Measurements from ENCODE around the gene MOCS1. TPM values are rescaled to one million over a fixed set of nuclear protein-coding genes. Genes with fewer than 3 reads are reported as not detected.

The MOCS1 gene
- total and polyA plus RNA-seq, 2 experiments from 2014 or later = 17.2 to 28.1 TPM

GRCh38 chr6:39909701-39910100 is 24.6 kb downstream of the MOCS1 start (continued):
- TF ChIP-seq ZNF462 (CRISPR knock-in tag; IDR thresholded peaks at IDR 0.05) = no peak

- no peak overlapping the region for H2AFZ ChIP-seq
- TF ChIP-seq STAT1 (IDR thresholded peaks at IDR 0.05; ENCODE audit: unreplicated experiment) = no peak
- TF ChIP-seq ZNF331 (CRISPR knock-in tag; IDR thresholded peaks at IDR 0.05; ENCODE audit: low read depth) = no peak
- Mint-ChIP-seq H3K4me3 (no peak overlapping the region), H3K27me3 (ENCODE audit: insufficient read depth, low read depth, poor library complexity) (peaks cover 2% of the 10 kb centered on the region), H3K9me3 (no peaks in the 10 kb centered on the region), H3K36me3 (ENCODE audit: low read depth) (peaks cover 26% of the 10 kb centered on the region), H3K27ac (no peak overlapping the region), H3K4me1 (0 out of 3 replicates have a peak, but pooled peaks cover 3% of the 10 kb centered on the region)
- no peaks in the 10 kb centered on the region for H3F3A ChIP-seq (replicated peaks; ENCODE audit: low read depth)
- H3K9me2 ChIP-seq (ENCODE audit: insufficient read depth) = no peaks in the 10 kb centered on the region
- H3K4me3 ChIP-seq = no peak overlapping the region
- no peak for DNase-seq (ENCODE audit: low spot score)
- no peaks in the 10 kb centered on the region for H3K79me2 ChIP-seq (replicated peaks; ENCODE audit: insufficient read depth)
- H4K20me1 ChIP-seq (replicated peaks; ENCODE audit: insufficient read depth) = no peaks in the 10 kb centered on the region
- ATAC-seq = no peak
- no peaks in the 10 kb centered on the region for H3K4me1 ChIP-seq (ENCODE audit: insufficient read depth)
- no peak overlapping the region for H3K27ac ChIP-seq (ENCODE audit: low read depth)
- H3K27me3 ChIP-seq (ENCODE audit: insufficient read depth) = no peaks in the 10 kb centered on the region
- no peaks in the 10 kb centered on the region for H3K36me3 ChIP-seq (ENCODE audit: insufficient read depth)
- no peak overlapping the region for H3K4me2 ChIP-seq
These were observed 25.3 kb downstream of the MOCS1 start for GRCh38 chr6:39908838-39909583.
